Lung (tissue), 12 donors: ENCODE results near the gene XRCC5. TPM values are rescaled to one million over a fixed set of nuclear protein-coding genes. Genes with fewer than 3 reads are reported as not detected.

ENCODE experiments used
- ATAC-seq: fragments of 200-7000 bp; cut with Tn5 transposase; one replicate; pipeline ENCODE4 v1.9.1; 2020; ENCODE audit warnings: moderate number of reproducible peaks; ENCODE audit not compliant: insufficient read depth, low FRiP score
- DNase-seq, 3 donors: peaks; one replicate each; pipeline ENCODE4 v3.0.0-alpha.2; 2013 to 2017
- H3K27ac ChIP-seq, 2 donors: one replicate each; pipeline ENCODE4 v1.5.1; 2013; ENCODE audit warnings: mild to moderate bottlenecking in 2 of 2, moderate library complexity in 2 of 2, control low read depth in 1 of 2, inconsistent platforms in 1 of 2, low read depth in 1 of 2, low read length in 1 of 2
- H3K27me3 ChIP-seq, 3 donors: one replicate each; pipeline ENCODE4 v1.5.1; 2013; ENCODE audit warnings: low read length in 2 of 3; ENCODE audit not compliant: control insufficient read depth in 3 of 3, insufficient read depth in 3 of 3
- H3K36me3 ChIP-seq, 4 donors: one replicate each; pipeline ENCODE4 v1.5.1; 2013; ENCODE audit warnings: low read length in 4 of 4, mild to moderate bottlenecking in 1 of 4, moderate library complexity in 1 of 4; ENCODE audit not compliant: control insufficient read depth in 4 of 4, insufficient read depth in 4 of 4
- H3K4me1 ChIP-seq, 5 donors: one replicate each; pipeline ENCODE4 v1.5.1; 2013; ENCODE audit warnings: low read length in 5 of 5, mild to moderate bottlenecking in 2 of 5, moderate library complexity in 1 of 5; ENCODE audit not compliant: control insufficient read depth in 5 of 5, insufficient read depth in 5 of 5
- H3K4me3 ChIP-seq: one replicate; pipeline ENCODE4 v1.5.1; 2013; ENCODE audit warnings: mild to moderate bottlenecking, control low read depth, moderate library complexity
- H3K9ac ChIP-seq, 2 donors: one replicate each; pipeline ENCODE4 v1.5.1; 2013; ENCODE audit warnings: low read length in 2 of 2, control low read depth in 1 of 2; ENCODE audit not compliant: insufficient read depth in 1 of 2
- H3K9me3 ChIP-seq, 4 donors: one replicate each; pipeline ENCODE4 v1.5.1; 2013; ENCODE audit warnings: low read length in 3 of 4, mild to moderate bottlenecking in 1 of 4, moderate library complexity in 1 of 4; ENCODE audit not compliant: control insufficient read depth in 4 of 4, insufficient read depth in 3 of 4
- CTCF ChIP-seq: IDR thresholded peaks from 2 replicates; pipeline ENCODE4 v1.5.1; 2012; ENCODE audit warnings: mild to moderate bottlenecking; ENCODE audit errors: control extremely low read depth, extremely low read depth
- WGBS, 2 donors: extraction: QIAGEN DNeasy Blood & Tissue Kit; methylation state at CpG; one replicate each; pipeline ENCODE4 v1.1.7; 2013; 5-methylcytosine and 5-hydroxymethylcytosine counted together
- polyA plus RNA-seq, 2 donors: library from polyadenylated mRNA; stranded (reverse); fragments of 200-250 nt; gene quantifications; one replicate each; pipeline ENCODE4 v1.2.1, GENCODE V29; 2013
- total RNA-seq, 2 donors: library from RNA; depleted of rRNA in 1 of 2; stranded (reverse); fragments of >200 nt in 1 of 2; gene quantifications; one replicate each; pipeline ENCODE4 v1.2.1, GENCODE V29; 2014 to 2021
- donor health status: control.
- donor health status: control.
- donor health status: Bipolar disorder and iron deficiency.
- donor health status: healthy.
- donor health status: DM: yes; HTN: yes; CAD: no.

The XRCC5 gene
- total and polyA plus RNA-seq, 4 donors, result 67.3 to 200 (median 144) TPM

- no peak for TF ChIP-seq CTCF
- DNase-seq (peak in 2 of 3 donors; percentile 28 to 61), ATAC-seq (no peak)
- Histone ChIP-seq H3K4me1 (peaks cover 0 to 4% (median 0%) of the 10 kb centered on the region in 5 donors), H3K27me3 (no peaks in the 10 kb centered on the region), H3K36me3 (peaks cover 36 to 56% (median 45%) of the 10 kb centered on the region in 4 donors), H3K9ac (no peak overlapping the region), H3K4me3 (no peak overlapping the region), H3K9me3 (no peaks in the 10 kb centered on the region), H3K27ac (no peak overlapping the region)
- 89 to 95% methylated on average over 2 of the region's 2 CpGs for WGBS, 2 donors
Observed at GRCh38 chr2:216159144-216159543, 50.0 kb downstream of the XRCC5 start.

- no peak overlapping the region for H3K4me3 ChIP-seq
- ATAC-seq (no peak), DNase-seq (no peak)
- no peak overlapping the region for H3K9ac ChIP-seq
- no peaks in the 10 kb centered on the region for H3K9me3 ChIP-seq
- no peaks in the 10 kb centered on the region for H3K27me3 ChIP-seq
- no peak for TF ChIP-seq CTCF
- H3K4me1 ChIP-seq, result peaks cover 0 to 4% (median 0%) of the 10 kb centered on the region in 5 donors
- WGBS, 2 donors, result 92 to 95% methylated on average over 1 of the region's 1 CpG
- H3K27ac ChIP-seq, result no peak overlapping the region
- H3K36me3 ChIP-seq, result peaks cover 37 to 58% (median 48%) of the 10 kb centered on the region in 4 donors
Observed at GRCh38 chr2:216159646-216160045, 50.5 kb downstream of the XRCC5 start.

GRCh38 chr2:216160786-216161185 is 51.6 kb downstream of the XRCC5 start:
- no peak for DNase-seq
- Histone ChIP-seq H3K27me3 (no peaks in the 10 kb centered on the region), H3K27ac (no peak overlapping the region), H3K9me3 (no peaks in the 10 kb centered on the region), H3K9ac (no peak overlapping the region), H3K36me3 (peaks cover 39 to 65% (median 51%) of the 10 kb centered on the region in 4 donors), H3K4me3 (no peak overlapping the region), H3K4me1 (peaks cover 0 to 4% (median 0%) of the 10 kb centered on the region in 5 donors)
- ATAC-seq, result no peak
- no peak for TF ChIP-seq CTCF
- 84 to 95% methylated on average over 4 of the region's 4 CpGs for WGBS, 2 donors

- Histone ChIP-seq H3K27ac (no peak overlapping the region), H3K36me3 (peaks cover 35 to 60% (median 46%) of the 10 kb centered on the region in 4 donors), H3K4me1 (peaks cover 0 to 4% (median 0%) of the 10 kb centered on the region in 5 donors), H3K9ac (no peak overlapping the region), H3K4me3 (no peak overlapping the region), H3K27me3 (no peaks in the 10 kb centered on the region), H3K9me3 (no peaks in the 10 kb centered on the region)
- 91 to 94% methylated on average over 4 of the region's 4 CpGs for WGBS, 2 donors
- no peak for DNase-seq
- TF ChIP-seq CTCF, result no peak
- no peak for ATAC-seq
Observed at GRCh38 chr2:216161967-216162366, 52.8 kb downstream of the XRCC5 start.
